Activated CD4-positive, alpha-beta T cell treated with anti-CD3 and anti-CD28 coated beads, Interleukin-2, amount 50 U/mL, for 24 hours (primary cell): Measurements from ENCODE around the gene TNIP3.
"Not testable (repeated sequence)": the region's sequence is repeated elsewhere in the genome, so short reads cannot be mapped to it uniquely, and the experiment has no call there.

Source experiments
- DNase-seq, 2 donors: peaks; one replicate each; pipeline ENCODE4 v3.0.0-alpha.2; 2020; ENCODE audit warnings: low read depth in 1 of 2, low spot score in 1 of 2

Gene TNIP3

GRCh38 chr4:121164291-121164690, at the start of gene TNIP3:
TSS of gene TNIP3 (minus strand) at chr4:121164321. CDS start at chr4:121164125, 196 bp downstream.
- DNase-seq = no peak

GRCh38 chr4:121212806-121213205, 48.7 kb upstream of the TNIP3 start:
- no peak for DNase-seq

- DNase-seq = no peak
Measured at GRCh38 chr4:121209171-121209570, 45.0 kb upstream of the TNIP3 start.

GRCh38 chr4:121208244-121209007, 44.3 kb upstream of the TNIP3 start:
- DNase-seq = no peak

GRCh38 chr4:121205777-121206176, 41.7 kb upstream of the TNIP3 start:
- DNase-seq = not testable (repeated sequence)

- no peak for DNase-seq
Measured at GRCh38 chr4:121200795-121201472, 36.8 kb upstream of the TNIP3 start.

GRCh38 chr4:121199742-121200561, 35.8 kb upstream of the TNIP3 start:
- DNase-seq = no peak

GRCh38 chr4:121198251-121198650, 34.1 kb upstream of the TNIP3 start:
- no peak for DNase-seq

GRCh38 chr4:121195649-121196048, 31.5 kb upstream of the TNIP3 start:
- DNase-seq = no peak

GRCh38 chr4:121192480-121192879, 28.4 kb upstream of the TNIP3 start:
- DNase-seq = no peak

GRCh38 chr4:121192013-121192412, 27.9 kb upstream of the TNIP3 start:
- no peak for DNase-seq

GRCh38 chr4:121191361-121191760, 27.2 kb upstream of the TNIP3 start:
- DNase-seq = no peak

- no peak for DNase-seq
Measured at GRCh38 chr4:121190389-121190788, 26.3 kb upstream of the TNIP3 start.

GRCh38 chr4:121189326-121190215, 25.4 kb upstream of the TNIP3 start:
- no peak for DNase-seq

GRCh38 chr4:121187206-121187605, 23.1 kb upstream of the TNIP3 start:
- no peak for DNase-seq

- DNase-seq = no peak
Measured at GRCh38 chr4:121185960-121186359, 21.8 kb upstream of the TNIP3 start.

- no peak for DNase-seq
Measured at GRCh38 chr4:121183989-121184388, 19.9 kb upstream of the TNIP3 start.

- DNase-seq = no peak
Measured at GRCh38 chr4:121183361-121183760, 19.2 kb upstream of the TNIP3 start.

- no peak for DNase-seq
Measured at GRCh38 chr4:121182296-121182695, 18.2 kb upstream of the TNIP3 start.

GRCh38 chr4:121181493-121181892, 17.4 kb upstream of the TNIP3 start:
- DNase-seq = no peak

- no peak for DNase-seq
Measured at GRCh38 chr4:121180558-121180957, 16.4 kb upstream of the TNIP3 start.
